Activated CD8-positive, alpha-beta memory T cell treated with anti-CD3 and anti-CD28 coated beads, Interleukin-2, amount 50 U/mL, for 24 hours (primary cell): ENCODE data around the gene TBCCD1.
A peak's percentile ranks its signal among the peaks of the same experiment; 100 is the strongest.

ENCODE experiments used
- DNase-seq: peaks from one replicate; pipeline ENCODE4 v3.0.0-alpha.2; 2020; ENCODE audit errors: extremely low read depth

The TBCCD1 gene, protein sequence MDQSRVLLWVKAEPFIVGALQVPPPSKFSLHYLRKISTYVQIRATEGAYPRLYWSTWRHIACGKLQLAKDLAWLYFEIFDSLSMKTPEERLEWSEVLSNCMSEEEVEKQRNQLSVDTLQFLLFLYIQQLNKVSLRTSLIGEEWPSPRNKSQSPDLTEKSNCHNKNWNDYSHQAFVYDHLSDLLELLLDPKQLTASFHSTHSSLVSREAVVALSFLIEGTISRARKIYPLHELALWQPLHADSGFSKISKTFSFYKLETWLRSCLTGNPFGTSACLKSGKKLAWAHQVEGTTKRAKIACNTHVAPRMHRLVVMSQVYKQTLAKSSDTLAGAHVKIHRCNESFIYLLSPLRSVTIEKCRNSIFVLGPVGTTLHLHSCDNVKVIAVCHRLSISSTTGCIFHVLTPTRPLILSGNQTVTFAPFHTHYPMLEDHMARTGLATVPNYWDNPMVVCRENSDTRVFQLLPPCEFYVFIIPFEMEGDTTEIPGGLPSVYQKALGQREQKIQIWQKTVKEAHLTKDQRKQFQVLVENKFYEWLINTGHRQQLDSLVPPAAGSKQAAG

DNA sequence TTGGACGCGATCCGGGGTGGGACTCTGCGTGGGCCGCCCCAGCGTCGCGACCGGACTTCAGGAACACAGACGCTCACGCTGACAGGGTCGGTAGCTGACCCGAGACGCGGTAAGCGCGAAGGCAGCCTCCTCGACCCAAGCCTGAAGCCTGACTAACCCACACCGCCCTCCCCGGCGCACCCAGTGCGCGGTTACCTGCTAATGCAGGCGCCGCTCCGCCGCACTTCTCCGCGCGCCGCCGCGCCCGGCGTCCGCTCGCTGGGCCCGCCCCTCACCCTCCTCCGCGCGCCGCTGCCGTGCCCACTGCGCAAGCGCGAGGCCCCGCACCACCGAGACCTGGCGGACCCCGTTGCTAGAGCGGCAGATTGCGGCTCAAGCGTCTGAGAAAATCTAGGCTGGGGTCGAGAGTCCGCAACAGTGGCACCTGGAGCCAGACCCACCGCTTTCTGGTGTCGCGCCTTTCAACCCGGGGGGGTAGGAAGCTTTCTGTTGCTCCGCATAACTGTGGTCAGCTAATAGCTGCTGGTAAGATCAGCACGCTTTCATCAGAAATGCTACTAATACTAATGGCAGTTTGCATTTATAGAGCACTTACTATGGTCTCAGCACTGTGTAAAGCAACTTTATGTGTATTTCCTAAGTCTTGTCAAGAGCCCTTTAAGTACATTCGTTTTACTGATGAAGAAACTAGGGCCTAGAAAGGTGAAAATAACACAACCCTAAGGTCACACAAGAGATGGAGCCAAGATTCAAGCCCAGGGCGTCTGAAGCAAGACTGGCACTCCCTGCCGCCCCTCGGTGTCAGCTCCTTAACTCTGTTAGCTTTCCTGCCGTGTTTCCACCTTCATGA, at the start of gene TBCCD1:
Gene TBCCD1, minus strand, starts transcription at position 268 of the 850 bp plus-strand sequence. CDS start 3,010 bp downstream, outside the sequence.
- peak; percentile 80 for DNase-seq

DNA sequence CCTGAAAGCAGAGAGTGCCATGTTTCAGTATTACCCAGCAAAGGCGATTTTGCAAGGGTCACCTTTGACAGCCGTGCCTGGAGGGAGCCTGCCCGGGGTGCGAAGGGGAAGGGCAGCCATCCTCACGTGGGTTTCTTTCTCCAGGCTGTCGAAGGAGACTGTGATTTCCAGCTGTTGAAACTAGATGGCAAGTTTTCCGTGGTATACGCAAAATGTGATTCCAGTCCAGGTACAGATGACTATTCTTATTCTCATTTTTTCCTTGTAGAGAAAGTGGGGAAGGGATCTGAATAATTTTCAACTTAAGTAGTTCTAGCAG, 49.1 kb upstream of the TBCCD1 start:
- no peak for DNase-seq

DNA sequence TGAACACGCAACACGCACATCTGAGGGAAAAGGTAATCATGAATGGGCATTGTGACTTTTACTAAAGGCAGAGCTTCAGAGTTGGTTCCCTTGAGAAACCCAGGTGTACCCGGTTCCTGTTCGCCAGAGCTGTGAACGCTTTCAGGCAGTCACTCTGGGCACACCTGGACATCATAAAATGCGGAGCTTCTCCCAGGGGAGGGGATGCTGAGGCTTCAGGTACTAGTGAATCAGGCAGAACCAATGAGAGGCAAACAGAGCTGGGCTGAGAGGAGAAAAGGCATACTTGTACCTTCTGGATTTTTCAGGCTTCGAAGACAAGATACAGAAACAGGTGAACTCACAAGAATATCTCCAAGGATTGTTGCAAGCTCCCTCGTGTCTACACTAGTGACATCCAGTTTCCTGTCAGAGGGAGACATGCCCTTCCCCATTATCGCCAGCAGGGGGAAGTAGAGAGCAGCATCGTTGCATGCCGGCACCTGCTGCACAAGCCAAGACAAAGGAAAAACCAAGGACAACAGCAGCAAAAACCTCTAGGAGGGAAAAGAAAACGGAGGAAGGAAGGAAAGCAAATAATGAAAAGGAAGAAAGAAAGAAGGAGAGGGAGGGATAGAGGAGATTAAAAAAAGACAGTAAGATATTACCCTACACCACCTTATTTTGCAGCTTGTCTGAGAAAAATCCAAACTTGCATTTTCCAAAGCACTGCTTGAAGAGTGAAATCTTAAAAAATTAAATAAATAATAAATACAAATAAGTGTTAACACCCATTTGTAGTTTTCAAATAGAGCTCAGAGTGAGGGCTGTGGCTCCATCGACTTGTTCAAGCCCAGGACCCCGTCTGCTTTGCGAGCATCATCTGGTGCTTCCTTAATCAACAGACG, 47.7 kb upstream of the TBCCD1 start:
- DNase-seq: peak; percentile 37

DNA sequence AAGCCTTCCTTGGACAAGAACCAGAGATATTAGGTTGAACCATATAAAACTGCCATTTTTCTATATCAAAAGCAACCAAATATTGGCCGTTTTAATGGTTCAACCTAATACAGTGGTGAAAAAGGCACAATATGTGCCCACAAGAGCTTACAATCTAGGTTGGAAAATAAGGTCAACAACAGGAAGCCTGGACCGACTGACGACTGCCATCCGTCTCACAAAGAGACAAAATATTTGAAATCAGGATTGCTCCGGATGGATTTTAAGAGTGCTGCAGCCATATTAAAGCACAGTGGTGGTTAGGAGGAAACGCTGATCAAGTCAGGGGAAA, 47.1 kb upstream of the TBCCD1 start:
- DNase-seq: no peak

DNA sequence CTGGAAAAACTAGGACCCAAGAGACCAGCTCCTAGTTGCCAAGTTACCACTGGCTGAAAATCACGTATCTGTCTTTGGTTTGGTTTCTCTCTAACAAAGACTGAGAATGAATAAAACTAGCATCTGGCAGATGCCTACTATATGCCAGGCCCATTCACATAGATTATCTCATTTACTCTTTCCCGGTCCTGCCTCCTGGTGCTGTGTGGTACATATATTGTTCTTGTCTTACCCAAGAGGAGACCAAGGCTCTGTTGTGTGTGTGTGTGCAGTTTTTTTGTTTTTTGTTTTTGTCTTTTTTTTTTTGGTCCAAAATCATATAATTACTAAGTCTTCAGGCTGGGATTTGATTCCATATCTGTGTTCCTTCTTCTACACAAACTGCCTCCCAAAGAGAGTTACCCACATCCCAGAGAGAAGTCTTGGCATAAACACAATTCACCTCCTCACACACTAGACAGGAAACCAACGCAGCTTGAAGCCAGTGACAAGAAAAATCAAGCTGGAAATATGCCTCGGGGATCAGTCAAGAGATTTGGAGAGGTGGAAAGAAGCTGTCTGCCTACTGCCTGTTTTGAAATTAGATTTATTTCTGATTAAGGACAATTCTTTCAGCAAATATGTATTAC, 46.6 kb upstream of the TBCCD1 start:
- no peak for DNase-seq

DNA sequence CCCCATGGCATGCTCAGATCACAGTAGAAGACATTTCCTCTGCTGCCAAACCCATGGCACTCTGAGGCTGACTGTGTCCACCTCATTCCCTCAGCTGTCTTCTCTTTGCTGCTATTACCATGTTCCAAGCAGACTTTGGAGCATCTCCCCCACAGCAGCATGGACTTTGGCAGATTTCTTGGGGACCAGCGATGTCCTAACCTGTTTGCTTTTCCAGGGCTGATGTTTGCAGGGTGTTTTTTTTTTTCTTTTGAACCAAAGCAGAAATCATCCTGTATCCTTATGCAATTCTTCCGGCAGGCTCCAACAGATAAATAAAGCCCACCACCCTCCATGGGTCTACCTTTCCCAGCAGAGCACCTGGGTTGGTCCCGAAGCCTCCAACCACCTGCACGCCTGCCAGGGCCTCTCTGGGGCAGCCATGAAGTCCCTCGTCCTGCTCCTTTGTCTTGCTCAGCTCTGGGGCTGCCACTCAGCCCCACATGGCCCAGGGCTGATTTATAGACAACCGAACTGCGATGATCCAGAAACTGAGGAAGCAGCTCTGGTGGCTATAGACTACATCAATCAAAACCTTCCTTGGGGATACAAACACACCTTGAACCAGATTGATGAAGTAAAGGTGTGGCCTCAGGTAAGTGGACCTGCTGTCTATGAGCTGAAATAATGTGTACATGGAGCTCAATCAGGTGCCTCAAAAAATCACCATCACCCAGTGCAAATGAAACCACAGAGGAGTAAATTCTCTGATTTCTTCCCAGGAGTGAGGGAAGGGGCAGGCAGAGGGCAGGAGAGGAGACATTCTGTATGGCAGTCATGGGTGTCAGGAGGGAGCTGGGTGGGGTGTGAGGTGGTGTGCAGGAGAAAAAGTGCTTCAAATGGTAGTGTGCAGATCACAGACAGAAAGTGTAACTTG, 45.8 kb upstream of the TBCCD1 start, which contains the start of gene AHSG:
Gene AHSG, plus strand, starts transcription at position 340 of the 916 bp plus-strand sequence. Its CDS starts 82 bp downstream, at position 422.
- no peak for DNase-seq

DNA sequence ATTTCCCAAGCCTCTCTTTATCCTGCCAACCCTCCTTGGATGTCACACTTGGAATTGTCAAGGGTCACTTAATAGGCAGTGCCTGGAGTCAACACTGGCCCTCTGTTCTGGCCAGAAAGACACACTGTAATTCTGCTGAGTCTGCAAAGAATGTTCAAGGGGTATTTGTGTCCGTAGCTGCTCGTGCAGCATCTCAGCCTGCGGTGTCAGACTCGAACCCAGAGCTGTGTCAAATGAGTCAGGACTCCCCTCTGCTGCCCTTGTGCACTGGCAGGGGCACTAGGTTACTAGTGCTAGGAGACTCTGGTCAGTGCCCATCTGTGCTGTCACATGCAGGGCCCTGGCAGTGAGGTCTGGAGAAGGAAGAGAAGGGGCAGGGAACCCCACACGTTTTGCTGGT, 44.9 kb upstream of the TBCCD1 start:
- no peak for DNase-seq

DNA sequence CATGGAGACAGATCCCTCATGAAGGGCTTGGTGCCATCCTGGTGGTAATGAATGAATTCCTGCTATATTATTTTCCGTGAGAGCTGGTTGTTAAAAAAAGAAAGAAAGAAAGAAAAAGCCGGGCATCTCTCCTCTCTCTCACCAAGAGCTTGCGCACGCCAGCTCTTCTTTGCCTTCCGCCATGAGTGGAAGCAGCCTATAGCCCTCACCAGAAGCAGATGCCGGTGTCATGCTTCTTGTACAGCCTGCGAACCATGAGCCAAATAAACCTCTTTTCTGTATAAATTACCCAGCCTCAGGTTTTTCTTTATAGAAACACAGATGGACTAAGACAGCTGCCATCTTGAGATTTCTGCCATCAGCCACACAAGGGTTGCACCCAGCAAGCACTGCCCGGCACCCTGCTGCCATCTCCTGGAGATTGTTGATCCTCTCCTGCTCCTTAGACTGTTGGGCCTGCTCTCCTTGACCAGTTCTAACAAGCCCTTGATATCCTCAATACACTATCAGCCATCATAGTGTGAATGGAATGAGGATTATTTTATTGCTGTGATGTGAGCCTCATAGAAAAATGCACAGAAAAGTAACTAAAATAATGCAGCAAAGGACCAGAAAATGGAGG, 42.2 kb upstream of the TBCCD1 start:
- DNase-seq: no peak

DNA sequence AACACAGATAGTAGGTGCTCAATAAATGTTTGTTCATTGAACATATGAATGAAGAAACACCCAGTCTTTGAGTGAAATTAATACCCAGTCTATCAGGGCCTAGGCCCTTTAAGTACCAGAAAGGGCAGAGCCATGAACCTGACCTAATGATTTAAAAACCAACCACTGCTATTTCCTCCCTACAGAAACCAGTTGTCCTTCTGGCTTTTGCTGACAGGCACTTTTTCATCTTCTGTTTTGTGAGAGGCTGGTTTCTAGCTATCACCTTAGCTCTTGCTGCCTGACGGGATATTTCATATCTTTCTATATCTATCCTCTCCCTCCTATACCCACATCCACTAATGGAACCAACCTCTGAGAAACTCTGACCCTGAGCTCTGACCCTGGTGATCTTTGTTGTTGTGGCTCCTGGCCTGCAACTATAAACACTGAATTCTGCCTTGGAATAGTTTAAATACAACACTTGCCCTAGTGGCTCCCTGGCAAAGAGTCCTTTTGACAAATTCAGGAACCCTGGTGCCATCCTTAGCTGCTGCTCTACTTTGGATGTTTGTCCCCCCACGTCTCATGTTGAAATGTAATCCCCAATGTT, 41.6 kb upstream of the TBCCD1 start:
- DNase-seq: no peak

DNA sequence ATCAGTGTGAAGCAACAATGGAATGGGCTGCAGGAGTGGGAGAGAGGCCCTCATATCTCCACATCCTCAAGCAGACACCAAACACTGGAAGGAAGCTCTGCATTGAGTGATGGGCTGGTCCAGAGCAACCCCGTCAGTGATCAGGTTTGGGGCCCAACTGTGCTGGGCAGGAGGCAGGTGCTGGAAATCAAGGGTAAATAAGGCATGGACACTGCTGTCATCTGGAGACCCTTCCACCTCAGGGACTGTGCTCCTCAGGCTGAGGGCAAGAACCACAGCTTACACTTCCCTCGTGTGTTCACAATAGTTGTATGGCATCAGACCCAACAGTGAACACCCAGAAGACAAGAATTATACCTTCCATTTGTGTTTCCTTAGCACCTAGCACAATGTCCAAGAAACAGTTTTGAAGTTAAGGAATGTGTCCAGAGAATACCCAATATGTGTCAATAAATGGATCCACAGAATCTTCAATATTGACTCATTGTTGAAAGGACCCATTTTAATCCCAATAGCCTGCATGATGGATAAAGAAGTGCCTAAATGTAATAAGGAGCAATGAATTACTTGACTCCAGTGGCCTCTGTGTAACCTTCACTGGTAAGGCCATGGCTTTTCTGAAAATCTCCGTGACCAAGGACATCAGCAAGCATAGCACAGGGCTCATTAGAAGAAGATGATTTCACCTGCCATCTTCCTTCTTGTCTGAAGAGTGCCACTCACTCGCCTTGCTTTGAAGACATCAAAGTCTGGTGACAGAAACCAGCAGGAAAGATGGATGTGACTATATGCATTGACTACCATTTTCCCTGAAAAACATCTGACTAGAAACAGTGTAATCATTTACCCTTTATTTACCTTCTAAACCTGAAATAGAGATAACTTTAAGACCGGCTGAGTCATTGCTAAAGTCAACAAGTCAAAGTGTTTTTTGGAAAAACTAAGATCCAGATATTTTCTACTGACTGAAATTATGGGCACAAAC, 38.7 kb upstream of the TBCCD1 start:
- DNase-seq: no peak

DNA sequence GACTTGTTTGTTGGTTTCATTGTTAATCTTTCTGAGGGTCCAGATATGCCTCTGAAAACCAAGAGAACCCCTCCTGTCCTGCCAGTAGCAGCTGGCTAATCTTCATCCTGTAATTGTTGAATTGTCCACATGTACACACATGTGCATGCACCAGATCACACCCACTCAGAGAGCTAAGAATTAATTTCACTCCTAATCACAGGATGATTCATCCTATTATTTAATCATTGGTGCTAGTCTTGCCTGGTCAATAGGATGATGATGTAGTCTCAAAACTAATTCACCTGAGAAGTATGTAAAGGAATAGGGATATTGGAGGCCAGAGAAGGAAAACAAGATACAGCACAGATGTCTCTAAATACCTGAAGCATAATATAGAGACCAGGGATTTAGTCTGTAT, 37.9 kb upstream of the TBCCD1 start:
- DNase-seq: no peak

DNA sequence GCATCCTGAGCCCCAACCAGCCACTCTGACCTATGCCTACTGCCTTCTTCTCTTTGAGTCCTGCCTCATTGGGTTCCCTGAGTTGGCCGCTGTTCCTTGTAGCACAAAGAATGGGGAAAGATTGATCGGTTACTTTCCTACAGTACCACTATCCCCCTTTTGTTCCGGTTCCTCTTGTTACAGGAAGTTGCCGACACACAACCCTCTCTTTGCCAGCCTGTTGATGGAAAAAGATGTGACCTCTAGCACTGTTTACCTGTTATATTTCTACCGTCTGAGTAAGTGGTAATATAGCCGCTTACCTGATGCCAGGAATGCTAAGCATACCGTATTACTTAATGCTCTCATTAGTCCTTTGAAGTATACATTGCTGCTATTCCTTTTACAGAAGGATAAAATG, 36.0 kb upstream of the TBCCD1 start:
- no peak for DNase-seq

DNA sequence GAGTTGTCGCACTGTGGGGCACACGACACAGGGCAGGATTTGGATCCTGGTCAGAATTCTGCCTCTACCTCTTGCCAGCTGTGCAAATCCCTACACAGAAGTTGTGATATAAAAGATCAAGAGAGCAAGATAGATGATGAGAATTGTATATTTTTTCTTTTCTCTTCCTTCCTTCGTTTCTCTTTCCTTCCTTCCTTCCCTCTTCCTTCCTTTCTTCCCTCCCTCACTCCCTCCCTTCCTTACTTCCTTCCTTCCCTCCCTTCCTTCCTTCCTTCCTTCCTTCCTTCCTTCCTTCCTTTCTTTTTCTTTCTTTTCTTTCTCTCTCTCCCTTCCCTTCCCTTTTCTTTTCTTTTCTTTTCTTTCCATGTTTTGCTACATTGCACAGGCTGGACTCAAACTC, 33.8 kb upstream of the TBCCD1 start:
- DNase-seq: no peak

DNA sequence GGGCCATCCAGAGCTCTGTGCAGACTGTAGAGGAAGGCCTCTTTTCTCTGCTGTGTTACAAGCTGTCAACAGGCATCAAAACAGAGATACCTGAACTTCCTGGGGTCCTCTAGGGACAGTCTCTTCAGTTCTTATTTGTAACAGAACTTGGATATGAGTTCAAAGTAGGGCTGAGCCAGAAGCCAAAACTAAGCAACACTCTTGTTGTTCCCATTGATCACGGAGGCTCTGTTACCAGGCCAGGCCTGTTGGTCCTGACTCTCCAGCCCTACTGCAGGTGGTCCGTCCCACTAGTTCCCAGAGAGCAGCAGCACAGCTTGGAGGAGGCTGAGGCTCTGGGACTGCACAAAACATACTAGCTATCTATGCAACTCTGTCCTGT, 32.6 kb upstream of the TBCCD1 start:
- DNase-seq: no peak

DNA sequence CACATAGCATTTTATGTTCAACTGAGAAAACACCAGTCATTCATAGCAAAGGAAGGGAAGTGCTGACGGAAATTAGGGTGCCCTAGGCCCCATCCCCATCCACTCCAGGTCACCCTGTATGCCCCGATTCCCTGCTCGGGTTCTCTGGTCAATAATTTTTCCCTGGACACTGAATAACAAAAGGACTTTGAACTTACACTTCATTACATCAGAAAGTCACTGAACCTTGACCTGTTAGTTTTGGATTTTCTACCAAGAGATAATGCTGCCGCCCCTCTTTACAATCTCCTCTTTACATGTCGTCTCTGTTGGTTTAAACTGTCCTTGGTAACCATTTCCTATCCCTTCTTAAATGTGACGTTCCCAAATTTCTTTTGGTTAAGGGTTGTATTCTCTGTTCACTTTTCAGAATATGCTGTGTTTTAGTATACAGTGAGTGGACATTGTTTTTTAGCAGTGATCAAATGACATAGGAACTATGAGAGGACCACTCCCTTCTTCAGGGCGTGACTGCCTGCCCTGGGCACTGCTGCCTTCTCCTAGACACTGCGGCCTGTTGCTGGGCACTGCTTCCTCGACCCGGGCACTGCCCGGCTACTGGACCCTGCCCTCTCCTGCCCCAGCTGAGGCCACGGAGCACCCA, 32.1 kb upstream of the TBCCD1 start:
- no peak for DNase-seq

DNA sequence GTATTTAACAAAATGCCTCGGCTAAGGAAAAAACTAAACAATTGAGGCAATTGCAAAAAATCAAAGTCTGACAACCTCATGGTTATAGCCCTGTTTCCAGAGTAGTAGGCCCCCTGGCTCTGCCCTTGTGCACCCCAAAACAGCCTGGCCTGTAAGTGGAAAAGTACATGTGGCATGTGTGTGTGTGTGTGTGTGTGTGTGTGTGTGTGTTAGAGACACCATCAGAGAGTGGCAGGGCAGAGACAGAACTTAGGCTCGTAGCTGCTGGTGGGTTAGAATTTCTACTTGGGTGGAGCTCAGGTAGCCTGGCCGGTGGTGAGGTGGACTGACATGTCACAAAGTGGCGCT, 31.6 kb upstream of the TBCCD1 start:
- DNase-seq: no peak

DNA sequence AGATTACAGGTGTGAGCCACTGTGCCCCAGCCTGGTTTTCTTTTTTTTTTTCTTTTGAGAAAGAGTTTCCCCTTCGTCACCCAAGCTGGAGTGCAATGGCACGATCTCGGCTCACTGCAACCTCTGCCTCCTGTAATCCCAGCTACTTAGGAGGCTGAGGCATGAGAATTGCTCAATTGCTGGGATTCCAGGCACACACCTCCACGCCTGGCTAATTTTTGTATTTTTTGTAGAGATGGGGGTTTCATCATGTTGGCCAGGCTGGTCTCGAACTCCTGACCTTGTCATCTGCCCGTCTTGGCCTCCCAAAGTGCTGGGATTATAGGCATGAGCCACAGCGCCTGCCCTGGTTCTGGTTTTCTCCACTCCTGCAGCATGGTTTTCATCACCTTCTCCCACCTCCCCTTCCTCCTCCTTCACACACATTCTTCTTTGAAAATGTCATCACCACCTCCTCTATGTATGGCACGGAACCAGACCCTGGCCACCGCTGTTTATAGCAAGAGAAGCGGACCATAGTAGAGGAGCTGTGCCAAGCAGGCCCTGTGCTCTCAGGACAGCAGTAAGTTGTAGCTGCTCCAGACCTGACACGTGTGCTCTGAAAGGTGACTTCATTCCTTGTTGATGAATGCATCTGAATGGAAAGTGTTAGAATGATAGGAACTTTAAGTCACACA, 31.1 kb upstream of the TBCCD1 start:
- no peak for DNase-seq
